SU-DHL-6 (cell line): Measurements from ENCODE around the gene GALNT11.

Source experiments
- CTCF ChIP-seq: fragments of 200-600 bp; sonication (generic); IDR thresholded peaks from one replicate; pipeline ENCODE4 v1.5.1; 2017; ENCODE audit warnings: antibody characterized with exemption, mild to moderate bottlenecking, low read length, moderate library complexity; ENCODE audit not compliant: insufficient read depth, poor library complexity, severe bottlenecking
- EZH2phosphoT487 ChIP-seq: fragments of 200-600 bp; sonication (generic), shearing (Covaris generic); conservative IDR thresholded peaks from 2 replicates; pipeline ENCODE4 v1.6.1; 2018; ENCODE audit warnings: mild to moderate bottlenecking, antibody characterized with exemption, low read length, moderate library complexity, mixed read lengths

- TF ChIP-seq CTCF (no peak), EZH2phosphoT487 (no peak)
These were observed 25.9 kb upstream of the GALNT11 start for GRCh38 chr7:151999424-152000090.
